ENCODE data around the gene ZNF600.
"Not testable (repeated sequence)": the region's sequence is repeated elsewhere in the genome, so short reads cannot be mapped to it uniquely, and the experiment has no call there.

- TF ChIP-seq EZH2phosphoT487 (IDR thresholded peaks at IDR 0.05; ENCODE audit: unreplicated experiment); CTCF (conservative IDR thresholded peaks at IDR 0.05; ENCODE audit: low read depth in 2 of 2); REST (IDR thresholded peaks at IDR 0.05; ENCODE audit: unreplicated experiment); POLR2AphosphoS5 (IDR thresholded peaks at IDR 0.05; ENCODE audit: low read depth): not testable (repeated sequence)
Observed at GRCh38 chr19:52820472-52821203, 34.0 kb upstream of the ZNF600 start.
